ENCODE results near the gene TERT.
"Not testable (repeated sequence)": the region's sequence is repeated elsewhere in the genome, so short reads cannot be mapped to it uniquely, and the experiment has no call there.

TERT gene

GRCh38 chr5:1231354-1231905 is 63.4 kb downstream of the TERT start:
- no peak for DNase-seq

GRCh38 chr5:1230551-1230950 is 64.3 kb downstream of the TERT start:
- no peak for DNase-seq

DNA sequence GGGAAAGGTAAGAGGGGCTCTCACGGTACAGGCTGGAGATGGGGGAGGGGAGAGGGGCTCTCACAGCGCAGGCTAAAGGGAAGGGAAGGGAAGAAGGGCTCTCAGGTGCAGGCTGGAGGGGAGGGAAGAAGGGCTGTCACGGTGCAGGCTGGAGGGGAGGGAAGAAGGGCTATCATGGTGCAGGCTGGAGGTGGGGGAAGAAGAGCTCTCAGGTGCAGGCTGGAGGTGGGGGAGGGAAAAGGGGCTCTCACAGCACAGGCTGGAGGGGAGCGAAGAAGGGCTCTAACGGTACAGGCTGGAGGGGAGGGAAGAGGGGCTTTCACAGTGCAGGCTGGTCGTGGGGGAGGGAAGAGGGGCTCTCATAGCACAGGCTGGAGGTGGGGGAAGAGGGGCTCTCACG is 65.0 kb downstream of the TERT start:
- no peak for DNase-seq

DNA sequence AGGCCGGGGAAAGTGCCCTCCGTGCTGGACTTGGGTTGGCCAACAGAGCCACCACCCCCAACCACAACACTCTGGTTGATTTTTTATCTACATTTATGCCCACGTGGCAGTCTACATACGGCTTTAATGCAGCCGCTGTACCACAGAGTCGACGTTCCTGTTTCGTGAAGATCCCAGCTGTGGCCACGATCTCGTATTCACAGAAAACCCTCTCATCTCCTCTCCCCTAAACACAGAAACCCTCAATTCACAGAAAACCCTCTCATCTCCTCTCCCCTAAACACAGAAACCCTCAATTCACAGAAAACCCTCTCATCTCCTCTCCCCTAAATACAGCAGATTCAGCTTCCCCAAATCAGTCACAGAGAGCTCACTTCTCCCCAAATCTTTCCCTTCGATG is 65.8 kb downstream of the TERT start:
- DNase-seq: not testable (repeated sequence)

GRCh38 chr5:1228120-1228519 is 66.7 kb downstream of the TERT start:
- DNase-seq: no peak

GRCh38 chr5:1227667-1228066 is 67.2 kb downstream of the TERT start:
- no peak for DNase-seq

DNA sequence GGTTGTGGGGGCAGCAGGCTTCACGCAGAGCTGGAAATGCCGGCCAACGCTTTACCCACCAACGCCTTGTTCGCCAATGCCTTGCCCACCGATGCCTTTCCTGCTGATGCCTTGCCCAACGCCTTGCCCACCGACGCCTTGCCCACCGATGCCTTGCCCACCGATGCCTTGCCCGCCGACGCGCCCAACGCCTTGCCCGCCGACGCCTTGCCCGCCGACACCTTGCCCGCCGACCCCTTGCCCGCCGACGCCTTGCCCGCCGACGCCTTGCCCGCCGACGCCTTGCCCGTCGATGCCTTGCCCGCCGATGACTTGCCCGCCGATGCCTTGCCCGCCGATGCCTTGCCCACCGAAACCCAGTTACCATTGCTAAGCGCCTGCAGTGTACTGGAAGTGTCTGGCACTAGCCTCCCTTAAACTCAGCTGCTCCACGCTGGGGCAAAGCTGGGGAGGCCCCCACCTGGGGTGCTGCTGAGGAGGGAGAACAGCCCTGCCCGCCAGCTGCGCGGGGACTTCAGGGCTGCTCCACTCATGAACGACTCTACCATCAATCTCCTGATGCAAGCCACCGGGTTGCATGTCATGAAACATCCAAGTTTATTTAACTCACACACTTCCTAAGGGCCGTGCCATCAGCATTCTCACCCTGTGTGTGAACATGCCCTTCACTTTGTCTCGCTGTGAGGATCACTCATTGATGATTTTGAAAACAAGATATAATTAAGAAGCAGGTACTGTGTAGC is 67.9 kb downstream of the TERT start:
- no peak for DNase-seq

GRCh38 chr5:1226231-1226630 is 68.6 kb downstream of the TERT start:
- no peak for DNase-seq

DNA sequence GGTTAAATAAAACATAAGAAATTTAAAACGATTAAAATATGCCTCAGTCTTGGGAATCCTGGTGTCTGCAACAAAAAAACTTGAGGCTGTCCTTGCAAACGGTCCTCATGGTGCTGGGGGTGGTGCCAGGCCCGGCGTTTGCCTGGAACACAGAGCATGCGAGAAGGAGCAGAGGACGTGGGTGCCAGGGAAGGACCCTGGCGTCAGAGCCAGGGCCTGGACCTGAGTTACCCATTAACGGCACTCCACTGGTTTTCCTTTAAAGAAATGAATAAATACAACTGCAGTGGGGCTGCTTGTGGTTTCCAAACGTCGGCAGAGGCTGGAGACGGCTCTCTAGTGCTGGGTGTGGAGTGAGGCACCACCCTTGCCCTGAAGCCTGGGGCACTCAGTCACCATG is 69.8 kb downstream of the TERT start, which contains the start of gene SLC6A18:
Gene SLC6A18, plus strand, starts transcription at position 301 of the 400 bp plus-strand sequence. Its CDS starts 97 bp downstream, at position 398.
- DNase-seq: no peak

DNA sequence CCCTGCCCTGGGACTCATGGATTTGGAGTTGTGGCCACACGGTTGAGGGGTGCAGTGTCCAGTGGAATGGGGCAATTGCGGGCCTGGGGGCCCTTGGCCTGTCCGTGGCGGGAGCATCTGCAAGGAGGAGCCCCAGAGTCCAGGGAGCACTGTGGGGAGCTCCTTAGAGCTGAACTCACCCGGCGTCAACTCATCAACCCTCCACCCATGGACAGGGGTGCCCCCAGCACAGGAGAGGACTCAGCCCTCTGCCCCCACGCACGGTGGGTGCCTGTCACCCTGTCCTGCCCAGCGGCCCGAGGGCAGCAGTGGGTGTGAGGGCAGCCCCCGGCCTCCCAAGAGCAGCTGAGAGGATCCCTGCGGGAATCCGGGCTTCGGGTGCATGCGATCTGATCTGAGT is 70.2 kb downstream of the TERT start:
- no peak for DNase-seq

GRCh38 chr5:1223278-1223670 is 71.6 kb downstream of the TERT start:
- no peak for DNase-seq

DNA sequence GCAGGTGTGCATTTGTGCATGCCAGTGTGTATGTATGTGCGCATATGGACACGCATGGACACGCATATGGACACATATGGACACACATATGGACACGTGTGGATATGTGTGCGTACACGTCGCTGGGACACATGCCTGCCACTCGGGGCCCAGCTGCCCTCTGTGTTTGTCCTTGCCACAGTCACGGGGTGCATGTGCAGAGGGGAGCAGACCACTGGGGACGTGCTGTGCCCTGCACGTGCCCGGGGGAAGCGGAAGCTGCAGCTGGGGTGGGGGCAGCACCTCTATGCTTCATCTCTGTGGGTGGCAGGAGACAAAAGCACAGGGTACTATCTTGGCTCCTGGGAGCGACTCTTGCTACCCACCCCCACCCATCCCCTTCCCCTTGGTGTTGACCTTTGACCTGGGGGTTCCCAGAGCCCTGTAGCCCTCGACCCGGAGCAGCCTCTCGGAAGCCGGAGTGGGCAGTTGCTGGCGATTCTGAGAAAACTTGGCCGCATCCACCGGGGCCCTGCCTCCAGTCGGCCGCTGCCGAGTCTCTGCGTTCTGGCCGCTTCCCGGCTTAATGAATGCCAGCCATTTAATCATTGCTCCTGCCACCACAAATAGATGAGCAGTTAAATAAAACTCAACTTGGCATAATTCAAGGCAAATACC is 72.1 kb downstream of the TERT start:
- no peak for DNase-seq

DNA sequence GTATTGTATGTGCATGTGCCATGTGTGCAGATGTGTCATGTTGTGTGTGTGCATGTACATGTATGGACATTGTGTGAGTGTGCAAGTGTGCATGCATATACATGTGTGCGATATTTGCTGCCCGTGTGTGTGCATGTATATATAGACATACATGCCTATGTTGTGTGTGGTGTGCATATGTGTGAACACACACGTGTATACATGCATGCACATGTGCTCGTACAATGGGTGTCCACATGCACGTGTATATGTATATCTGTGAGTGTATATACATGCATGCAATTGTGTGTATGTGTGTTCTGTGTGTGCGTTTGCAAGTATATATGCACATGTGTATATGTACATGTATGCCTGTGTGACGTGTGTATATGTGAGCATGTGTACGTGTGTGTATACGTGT is 72.7 kb downstream of the TERT start:
- no peak for DNase-seq

GRCh38 chr5:1221721-1222120 is 73.1 kb downstream of the TERT start:
- DNase-seq: no peak

DNA sequence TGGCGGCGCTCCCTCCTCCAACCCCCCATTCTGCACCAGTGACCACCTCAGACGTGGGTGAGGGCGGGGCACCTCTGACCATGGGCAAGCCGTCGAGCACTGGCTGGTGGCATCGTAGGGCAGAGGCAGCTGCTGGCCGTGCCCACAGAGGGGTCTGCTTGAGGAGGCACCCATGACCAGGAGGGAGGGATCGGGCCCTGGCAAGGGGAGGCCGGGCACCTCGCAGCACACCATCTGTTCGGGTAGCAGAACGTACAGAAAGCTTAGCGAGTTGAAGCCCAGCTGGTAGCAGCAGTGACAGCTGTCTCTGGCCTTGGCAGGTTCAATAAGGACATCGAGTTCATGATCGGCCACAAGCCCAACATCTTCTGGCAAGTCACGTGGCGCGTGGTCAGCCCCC is 74.0 kb downstream of the TERT start:
- DNase-seq: no peak

GRCh38 chr5:1220351-1220750 is 74.5 kb downstream of the TERT start:
- DNase-seq: no peak

- no peak for DNase-seq
These were observed 75.1 kb downstream of the TERT start for GRCh38 chr5:1219768-1220100.

DNA sequence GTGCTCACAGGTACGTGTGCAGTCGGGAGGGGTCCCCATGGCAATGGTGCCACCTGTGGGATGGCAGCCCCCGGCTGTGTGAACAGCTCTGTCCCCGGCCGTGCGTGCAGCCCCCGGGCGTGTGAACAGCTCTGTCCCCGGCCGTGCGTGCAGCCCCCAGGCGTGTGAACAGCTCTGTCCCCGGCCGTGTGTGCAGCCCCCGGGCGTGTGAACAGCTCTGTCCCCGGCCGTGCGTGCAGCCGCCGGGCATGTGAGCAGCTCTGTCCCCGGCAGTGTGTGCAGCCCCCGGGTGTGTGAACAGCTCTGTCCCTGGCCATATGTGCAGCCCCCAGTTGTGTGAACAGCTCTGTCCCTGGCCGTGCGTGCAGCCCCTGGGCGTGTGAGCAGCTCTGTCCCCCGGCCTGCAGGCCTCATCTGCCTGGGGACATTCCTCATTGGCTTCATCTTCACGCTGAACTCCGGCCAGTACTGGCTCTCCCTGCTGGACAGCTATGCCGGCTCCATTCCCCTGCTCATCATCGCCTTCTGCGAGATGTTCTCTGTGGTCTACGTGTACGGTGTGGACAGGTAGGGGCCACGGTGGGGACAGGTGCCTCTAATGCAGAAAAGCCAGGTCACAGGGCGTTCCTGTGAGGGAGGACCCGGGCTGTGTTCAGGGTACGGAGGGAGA is 75.6 kb downstream of the TERT start:
- no peak for DNase-seq

GRCh38 chr5:1218351-1219080 is 76.4 kb downstream of the TERT start:
- DNase-seq: no peak

DNA sequence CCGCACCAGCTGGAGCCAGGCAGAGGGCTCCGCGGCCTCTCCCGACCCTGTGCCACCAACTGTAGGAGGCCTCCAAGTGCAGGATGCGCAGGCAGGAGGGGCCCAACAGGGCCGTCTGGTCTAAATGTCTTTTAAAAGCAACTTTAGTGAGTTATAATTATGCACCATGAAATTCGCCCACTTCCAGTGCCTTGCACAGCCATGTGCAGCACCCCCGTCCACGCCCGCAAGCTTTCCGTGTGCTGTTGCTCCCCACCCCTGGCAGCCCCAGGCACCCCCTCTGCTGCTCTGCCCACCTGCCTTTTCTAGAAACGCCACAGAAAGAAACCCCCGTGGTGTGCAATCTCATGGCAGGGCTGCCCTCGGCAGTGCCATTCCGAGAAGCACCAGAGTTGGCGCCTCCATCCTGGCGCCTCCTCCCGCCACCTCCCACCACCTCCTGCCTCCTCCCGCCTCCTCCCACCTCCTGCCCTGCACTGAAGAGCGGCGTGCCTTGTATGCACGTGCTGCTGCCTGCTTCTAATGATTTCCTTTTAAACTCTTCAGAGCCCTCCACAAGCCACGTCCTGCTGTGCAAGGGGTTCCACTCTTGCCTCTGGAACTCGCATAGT is 77.2 kb downstream of the TERT start:
- DNase-seq: no peak

- DNase-seq: no peak
These were observed 78.0 kb downstream of the TERT start for GRCh38 chr5:1216918-1217295.

DNA sequence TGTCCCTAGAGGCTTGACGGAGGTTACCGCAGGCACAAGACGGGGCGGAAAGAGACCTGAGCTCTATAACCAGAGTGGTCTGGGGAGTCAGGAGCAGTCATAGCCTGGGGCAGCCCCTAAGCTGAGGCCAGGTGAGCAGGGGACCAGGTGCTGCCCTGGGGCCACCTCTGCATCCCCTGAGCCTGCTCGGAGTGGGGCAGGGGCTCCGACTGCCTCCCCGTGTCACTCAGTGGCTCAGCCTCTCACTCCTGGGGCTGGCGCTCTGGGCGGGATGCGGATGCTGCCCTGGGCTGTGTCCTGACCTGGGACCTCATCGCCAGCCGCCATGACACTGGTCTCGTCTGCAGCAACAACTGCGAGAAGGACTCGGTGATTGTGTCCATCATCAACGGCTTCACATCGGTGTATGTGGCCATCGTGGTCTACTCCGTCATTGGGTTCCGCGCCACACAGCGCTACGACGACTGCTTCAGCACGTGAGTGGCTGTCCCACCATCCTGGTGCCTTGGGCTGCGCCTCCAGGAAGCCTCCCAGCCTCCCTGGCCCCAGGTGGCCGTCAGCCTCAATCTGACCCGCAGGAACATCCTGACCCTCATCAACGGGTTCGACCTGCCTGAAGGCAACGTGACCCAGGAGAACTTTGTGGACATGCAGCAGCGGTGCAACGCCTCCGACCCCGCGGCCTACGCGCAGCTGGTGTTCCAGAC is 78.5 kb downstream of the TERT start:
- no peak for DNase-seq

All from NCI-H748 treated with DMSO at 0.1 percent for 48 hours (cell line).